GM18502 (cell line): Measurements from ENCODE around the gene SLC39A3.

Experiments used
- ATAC-seq: cut with Tn5 transposase; IDR thresholded peaks from one replicate; pipeline ENCODE4 v1.9.1; 2021; ENCODE audit warnings: mild to moderate bottlenecking; ENCODE audit not compliant: unreplicated experiment, poor library complexity

The SLC39A3 gene

DNA sequence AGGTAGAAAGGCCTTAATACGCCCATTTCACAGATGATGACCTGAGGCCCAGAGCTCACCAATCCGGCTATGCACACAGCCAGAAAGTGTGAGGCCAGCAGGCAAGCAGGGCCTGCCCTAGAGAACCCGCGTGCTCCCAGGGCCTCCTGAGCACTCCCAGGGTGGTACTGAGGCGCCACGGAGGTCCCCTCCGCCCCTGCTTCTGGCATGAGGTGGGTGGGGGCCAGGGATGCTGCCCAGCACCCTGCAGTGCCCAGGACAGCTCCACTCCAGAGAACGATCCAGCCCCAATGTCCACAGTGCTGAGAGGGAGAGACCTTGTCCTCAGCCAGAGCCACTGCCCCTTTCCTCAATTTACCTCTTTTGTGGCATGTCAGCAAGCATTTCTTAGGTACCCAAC lies 29.4 kb upstream of the SLC39A3 start:
- no peak for ATAC-seq

DNA sequence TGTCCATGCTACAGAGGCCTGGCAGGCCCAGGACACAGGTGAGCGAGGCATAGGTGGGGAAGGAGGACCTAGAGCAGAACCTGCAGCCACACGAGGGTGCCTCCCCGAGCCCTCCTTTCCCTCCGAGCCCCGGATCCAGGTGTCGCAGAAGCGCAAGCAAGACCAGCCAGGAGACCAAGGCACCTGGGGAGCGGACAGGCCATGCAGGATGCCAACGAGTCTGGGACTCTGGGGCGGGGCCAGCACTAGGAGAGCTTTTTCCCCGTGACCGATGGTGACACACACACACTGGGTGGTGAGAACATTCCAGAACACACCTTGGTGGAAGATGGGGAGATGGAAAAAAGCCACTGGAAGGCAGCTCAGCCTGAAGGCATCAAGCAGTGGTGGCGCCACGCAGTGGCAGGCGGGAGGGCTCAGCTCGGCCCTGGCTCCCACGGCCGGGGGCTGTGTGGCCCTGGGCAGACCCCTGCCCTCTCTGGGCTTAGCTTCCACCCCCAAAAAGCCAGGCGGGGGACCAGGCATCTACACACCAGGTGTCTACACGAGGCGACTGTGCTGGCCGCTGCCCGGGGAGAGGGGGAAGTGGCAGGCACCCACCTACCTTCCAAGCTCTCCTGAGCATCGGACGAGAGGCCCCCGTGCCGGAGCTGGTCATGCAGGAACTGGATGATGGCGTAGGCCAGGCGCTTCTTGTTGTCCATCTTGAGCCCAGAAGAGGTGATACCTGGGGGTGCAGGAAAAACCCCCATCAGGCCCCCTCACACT lies 28.7 kb upstream of the SLC39A3 start:
- ATAC-seq = no peak

DNA sequence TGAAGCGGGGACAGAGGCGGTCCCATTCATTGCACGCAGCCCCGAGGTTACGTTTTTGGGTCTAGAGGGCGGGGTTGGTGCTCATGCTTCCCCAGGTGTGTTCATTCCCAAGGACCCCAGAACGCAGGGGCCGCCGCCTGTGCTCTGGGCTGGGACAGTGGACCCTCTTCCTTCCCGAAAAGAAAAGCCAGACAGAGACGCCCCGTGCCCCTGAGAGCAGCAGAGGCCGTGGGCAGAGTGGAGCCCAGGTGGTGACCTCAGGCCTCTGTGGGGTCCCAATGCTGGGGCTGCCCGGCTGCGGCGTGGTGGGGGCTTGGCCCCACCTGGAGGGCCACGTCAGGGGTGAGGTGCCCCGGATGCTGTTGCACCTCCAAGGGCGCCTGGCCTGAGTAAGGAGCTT lies 27.9 kb upstream of the SLC39A3 start:
- ATAC-seq = no peak

DNA sequence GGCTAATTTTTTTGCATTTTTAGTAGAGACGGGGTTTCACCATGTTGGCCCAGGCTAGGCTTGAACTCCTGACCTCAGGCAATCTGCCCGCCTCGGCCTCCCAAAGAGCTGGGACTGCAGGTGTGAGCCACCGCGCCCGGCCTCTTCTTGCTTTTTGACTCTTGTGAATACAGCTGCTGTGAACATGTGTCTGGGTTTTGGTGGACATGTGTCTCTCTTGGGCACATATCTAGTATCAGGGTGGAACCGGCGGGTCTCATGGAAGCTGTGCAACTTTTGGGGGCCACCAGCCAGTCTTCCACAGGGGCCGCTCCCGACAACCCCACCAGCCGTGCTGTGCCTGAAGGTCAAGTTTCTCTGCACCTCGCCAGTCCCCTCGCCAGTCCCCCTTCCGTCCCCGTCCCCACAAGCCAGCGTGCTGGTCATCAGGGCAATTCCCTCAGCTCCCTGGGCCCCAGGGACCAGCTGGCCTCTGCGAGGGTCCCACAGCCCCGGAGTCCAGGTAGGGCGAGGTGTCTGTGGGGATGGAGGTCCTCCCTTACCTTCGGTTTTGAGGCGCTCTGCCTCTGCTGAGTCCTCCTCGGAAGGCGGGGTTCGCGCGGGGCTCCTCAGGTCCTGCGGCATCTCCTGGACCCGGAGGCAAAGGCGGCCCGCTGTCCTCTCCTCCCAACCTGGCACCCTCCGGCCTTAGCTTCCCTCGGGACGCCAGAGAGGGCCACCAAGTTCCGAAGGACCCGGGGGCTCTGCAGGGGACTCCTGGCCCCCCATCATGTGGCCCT lies 27.0 kb upstream of the SLC39A3 start:
- no peak for ATAC-seq

DNA sequence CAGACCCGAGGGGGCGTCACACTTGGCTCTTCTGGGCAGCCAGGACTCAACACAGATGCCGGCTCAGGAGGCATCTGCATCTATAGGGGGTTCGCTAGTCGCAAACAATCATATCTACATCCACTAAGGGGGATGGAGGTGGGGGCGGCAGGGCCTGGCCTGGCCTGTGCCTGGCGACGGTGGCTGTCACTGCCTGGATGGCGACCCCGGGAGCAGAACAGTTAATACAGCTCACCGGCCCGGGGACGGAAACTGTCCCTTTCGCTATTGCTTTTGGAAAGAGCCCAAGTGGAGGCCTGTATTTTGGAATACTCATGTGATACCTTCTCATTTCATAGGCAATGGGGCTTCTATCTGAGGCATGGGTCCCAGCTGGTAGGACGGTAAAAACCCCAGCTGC lies 25.6 kb upstream of the SLC39A3 start:
- no peak for ATAC-seq

DNA sequence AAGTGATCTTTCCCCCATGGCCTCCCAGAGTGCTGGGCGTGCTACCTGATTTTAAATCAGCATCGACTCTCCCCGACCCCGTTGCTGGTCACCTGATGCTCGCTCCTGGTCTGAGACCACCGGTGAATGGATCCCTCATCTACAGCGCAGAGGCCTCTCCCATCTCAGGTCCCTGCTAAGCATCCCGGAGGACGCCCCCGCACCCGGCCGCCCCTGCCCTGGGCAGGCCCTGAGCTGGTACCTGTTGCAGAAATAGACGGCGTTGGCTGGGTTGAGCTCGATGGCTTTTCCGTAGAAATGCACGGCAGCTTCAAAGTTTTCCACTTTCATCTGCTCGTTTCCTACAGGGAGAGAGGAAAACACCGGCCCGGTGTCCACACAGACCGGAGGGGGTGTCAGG lies 25.1 kb upstream of the SLC39A3 start:
- ATAC-seq = no peak

DNA sequence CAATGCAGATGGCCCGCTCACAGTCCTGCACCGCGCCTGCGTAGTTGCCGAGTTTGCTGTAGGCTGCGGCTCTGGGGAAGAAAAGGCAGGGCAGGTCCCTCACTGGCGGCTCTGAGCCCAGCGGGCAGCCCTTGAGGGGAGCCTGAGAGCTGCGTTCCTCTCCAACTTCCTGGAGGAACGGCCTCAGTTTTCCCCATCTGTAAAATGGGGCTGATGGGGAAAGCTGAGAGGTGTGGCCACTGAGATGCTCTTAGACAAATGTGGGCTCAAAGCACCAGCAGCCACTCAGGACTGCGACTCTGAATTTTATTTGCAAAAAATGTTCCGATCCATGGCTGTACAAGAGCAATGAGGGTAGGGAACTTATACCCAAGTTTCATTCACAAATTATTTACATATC lies 23.9 kb upstream of the SLC39A3 start:
- ATAC-seq = no peak

DNA sequence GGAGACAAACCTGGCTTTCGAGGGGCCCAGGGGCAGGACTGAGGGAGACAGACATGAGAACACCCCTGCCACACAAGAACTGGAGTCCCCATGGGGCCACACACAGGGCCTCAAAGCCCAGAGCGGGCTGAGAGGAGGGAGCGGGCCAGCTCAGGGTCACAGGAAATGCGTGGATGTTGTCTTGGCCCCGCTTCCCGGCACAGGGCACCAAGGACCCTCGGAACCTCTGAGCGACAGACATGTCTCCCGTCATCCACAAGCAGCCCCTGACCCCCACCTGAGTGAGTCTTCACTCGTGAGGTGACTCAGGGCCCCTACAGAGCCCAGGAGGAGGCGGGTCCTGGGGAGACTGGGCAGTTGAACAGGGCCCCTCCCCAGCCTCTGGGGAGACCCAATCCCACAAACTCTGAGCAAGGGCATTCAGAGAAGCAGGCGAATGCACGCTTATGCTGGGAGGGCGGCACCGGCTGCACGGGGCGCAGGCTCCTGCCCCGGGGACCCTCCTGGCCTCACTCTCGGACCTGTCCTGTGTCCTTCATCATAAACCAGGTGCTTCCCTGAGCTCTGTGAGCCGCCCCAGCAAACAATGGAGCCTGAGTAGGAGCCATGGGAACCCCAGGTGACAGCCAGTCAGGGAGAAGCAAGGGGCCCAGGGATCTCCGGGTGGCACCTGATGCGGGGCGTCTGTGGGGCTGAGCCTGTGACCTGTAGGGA lies 23.1 kb upstream of the SLC39A3 start:
- ATAC-seq = no peak

DNA sequence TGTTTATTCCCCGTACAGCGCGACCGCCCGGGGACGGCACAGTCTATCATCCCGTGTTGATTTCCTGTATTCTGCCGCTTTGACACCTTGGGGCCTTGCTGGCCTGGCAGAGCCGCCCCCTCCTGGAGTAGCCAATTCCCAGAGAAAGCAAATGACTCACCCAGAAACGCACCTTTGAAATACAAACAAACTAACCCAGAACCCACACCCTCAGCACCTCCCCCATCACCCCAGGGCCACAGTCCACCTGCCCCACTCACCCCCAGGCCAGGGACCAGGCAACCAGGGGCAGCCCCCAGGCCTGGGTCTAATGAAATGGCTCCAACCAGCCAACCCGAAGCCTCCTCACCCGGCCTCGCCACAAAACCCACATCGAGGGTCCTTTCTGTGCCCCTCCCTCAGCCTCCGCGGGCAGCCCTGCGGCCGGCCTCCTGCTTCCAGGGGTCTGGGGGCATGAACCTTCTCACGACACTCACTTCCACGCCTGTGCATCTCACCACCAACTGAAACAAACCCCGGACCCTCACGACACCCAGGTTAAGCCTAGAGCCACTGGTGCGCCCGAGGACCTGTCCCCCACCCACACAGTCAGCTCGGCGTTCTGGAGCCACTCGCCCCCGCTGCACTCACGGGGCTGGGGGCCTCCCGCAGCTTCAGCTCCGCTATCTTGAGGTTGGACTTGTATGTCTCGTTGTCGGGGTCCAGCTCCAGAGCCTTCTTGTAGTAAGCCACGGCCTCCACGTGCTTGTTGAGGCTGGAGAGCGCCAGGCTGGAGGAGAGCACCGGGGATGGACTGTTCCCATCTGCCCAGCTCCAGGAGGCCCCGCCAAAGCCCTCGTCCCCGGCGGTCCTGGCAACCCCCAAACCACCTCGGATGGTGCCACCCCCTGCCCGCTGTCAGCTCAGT lies 22.3 kb upstream of the SLC39A3 start:
- ATAC-seq = no peak

DNA sequence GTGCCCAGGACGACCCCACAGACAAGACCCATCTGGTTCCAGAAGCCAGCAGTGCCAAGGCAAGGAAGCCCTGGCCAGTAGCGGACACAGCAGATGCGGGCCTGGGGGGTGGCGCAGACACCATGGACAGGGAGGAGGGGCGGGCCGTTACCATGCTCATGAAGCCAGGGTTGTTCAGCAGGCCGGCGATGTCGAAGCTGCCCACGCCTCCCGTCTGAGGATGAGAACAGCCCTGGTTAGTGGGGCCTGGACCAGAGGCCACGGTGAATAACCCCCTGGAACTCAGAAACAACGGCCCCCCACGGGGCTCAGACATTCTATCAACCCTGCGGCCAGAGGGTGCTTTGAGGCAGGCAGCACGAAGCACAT lies 21.5 kb upstream of the SLC39A3 start:
- no peak for ATAC-seq

DNA sequence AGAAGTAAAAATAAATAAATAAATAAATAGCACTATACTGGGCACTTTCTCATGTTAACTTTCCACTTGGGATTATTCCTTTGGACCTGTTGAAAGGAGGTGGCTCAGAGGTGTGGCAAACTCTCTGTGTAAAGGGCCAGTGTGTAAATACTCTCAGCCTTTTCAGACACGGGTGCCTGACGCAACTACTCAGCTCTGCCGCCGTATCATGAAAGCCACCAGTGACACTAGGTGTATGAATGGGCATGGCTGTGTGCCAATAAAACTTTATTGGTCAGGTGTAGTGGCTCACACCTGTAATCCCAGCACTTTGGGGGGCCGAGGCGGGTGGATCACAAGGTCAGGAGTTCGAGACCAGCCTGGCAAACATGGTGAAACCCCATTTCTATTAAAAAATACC lies 20.1 kb upstream of the SLC39A3 start:
- no peak for ATAC-seq

DNA sequence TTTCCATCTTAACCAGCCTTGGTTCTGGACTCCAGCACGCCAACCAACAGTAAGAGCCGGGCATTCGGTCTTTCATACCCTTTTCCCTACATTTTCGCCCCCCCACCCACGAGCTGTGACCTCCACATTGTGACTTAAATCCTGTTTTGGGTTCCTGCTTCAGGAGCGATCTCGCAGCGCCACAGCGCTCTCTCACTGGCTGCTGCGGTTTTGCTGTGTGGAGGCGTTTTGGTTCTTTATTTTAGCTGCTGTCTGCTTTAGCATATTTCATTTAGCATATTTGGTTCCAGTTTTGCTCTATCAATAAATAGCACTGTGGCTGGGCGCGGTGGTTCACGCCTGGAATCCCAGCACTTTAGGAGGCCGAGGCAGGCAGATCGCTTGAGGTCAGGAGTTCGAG lies 19.5 kb upstream of the SLC39A3 start:
- ATAC-seq = no peak

DNA sequence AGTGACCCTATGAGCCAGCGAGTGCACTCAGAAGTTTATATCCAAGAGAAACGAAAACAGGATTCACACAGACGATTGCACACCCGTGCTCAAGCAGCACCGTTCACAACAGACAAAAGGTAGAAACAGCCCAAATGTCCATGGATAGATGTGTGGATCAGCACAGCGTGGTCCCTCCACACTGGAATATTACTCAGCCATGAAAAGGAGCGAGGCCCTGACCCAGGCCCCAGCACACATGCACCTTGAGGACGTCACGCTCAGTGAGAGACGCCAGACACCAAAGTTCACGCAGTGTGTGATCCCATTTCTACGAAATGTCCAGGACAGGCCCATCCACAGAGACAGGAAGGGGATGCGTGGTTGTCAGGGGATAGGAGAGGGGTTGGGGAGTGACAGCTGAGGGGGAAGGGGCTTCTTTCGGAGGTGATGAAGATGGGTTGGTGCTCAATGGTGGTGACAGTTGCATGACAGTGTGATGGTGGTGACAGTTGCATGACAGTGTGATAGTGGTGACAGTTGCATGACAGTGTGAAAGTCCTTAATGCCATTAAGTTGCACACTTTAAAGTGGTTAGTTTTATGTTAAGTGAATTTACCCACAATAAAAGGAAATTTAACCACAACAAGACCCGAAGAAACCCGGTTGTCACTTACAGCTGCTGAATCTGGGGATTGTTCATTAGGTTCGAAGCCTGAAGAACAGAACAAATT lies 18.9 kb upstream of the SLC39A3 start:
- no peak for ATAC-seq

DNA sequence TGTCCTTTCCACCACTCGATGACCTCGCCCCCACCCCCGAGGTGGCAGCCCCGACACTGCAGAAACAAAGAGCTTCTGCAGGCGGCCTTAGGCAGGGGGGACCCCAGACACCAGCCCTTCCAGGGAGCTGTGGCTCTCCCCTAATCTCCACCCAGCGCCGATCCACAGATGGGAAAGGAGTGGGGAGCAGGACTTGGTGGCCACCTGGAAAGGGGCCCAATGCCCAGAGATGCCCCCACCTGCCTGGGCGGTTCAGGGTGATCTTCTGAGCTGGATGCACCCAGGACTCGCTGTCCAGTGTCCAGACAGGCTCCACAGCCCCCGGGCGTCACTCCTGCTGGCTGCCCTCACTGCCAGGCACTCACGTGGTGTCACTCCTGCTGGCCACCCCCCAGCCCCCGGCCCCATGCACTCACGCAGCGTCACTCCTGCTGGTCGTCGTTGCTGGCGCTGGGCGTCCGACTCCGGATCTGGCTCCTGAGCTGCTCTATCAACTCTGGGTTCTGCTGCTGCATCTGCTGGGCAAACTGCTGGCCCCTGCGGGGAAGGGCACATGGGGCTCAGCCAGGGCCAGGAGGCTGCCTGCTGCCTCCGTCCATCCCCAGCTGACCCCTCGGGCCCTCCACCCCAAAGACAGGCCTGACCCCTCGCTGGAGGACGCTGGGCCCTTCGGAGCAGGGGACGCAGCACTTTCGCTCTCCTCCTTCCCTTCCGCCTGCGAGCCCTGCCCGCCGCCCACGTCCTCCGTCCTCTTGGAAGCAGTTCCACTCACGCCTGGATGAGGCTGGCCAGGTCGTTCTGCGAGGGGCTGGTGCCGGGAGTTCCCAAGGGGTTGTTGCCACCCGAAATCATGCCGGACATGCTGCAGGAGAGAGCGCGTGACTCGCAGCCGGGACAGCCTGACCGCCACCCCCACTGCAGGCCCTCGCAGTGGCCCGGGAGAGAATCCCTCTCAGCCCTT lies 17.4 kb upstream of the SLC39A3 start:
- no peak for ATAC-seq

DNA sequence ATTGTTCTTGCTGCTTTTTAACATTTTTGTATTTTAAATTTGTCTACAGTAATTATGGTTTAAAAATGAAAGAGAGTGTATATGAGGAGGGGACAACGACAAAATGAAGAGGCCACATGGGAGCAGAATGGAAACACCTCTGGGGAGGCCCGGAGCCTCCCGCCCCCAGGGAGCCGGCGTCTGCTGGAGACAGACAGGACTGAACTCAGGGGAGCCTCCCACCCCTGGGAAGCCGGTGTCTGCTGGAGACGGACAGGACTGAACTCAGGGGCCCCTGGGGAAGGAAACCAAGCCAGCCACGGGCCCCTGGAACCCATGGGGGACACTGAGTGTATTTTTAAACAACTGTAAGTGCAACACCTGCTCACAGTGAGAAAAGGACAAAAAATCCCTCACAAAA lies 16.7 kb upstream of the SLC39A3 start:
- ATAC-seq = no peak

DNA sequence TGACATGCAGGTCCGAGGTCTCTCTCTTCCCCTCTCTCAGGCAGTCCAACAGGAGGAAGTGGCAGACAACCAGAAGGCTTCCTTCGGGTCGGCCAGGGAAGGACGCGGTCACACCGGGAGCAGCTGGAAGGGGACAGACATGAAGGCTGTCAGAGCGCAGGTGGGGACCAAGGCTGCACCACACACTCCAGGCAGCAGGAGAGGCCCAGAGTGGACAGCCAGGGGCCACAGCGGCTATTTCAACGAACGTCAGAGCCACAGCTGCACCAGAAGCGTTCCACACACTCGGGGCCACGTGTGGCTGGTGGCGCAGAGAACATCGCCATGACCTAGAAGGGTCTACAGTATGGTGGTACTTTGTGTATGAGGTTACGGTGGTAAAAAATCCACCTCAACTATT lies 16.0 kb upstream of the SLC39A3 start:
- no peak for ATAC-seq

DNA sequence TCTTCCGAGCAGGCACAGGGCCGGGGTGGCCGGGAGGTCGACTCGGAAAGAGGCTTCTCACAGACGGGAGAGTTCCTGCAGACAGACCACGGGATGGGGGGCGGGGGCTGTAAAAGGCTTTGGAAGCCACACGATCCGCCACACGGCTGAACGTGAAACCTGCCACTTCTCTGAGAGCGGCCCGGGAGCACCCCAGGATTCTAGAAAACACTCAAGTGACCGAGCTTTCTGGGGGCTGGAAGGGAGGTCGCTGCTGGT lies 15.6 kb upstream of the SLC39A3 start:
- ATAC-seq = no peak

DNA sequence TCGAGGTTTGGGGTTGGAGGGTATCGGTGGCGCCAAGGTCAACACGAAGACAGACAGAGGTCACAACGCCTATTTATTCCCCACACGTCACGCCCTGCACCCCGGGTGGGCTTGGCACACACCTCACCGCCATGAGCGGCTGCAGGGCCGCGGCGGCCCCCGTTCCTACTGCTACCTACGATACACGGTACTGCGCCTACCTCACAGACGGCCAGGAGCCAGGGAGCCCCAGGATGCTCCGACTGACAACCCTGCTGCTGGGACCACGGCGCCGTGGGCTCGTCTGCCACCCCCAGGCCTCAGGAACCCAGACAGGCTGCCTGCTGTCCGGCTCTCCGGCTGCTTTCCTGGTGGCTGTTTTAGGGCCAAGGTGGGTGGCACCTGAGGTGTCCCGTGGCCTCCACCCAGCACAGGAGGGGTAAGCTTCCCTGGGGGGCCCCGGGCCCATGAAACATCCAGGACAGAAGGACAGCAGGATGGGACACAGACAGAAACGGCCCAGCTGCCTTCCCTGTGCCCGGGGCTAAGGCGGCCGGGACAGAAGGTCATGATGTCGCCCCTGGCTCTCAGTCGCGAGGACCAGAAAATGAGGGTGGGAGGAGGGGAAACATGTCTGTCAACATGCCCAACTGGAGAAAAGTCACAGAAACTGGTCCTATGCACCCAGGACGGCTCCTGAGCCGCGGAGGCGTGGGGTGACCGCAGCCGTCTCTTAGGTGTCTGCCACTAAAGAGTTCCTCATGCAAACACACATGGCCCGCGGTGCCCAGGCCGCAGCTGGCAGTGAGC lies 15.0 kb upstream of the SLC39A3 start:
- no peak for ATAC-seq
